Epidermal melanocyte (primary cell): Measurements from ENCODE around the gene ITGB6.
"Not testable (repeated sequence)": the region's sequence is repeated elsewhere in the genome, so short reads cannot be mapped to it uniquely, and the experiment has no call there.

Experiments used
- DNase-seq: peaks from one replicate; pipeline ENCODE4 v3.0.0; 2011; ENCODE audit warnings: low spot score; ENCODE audit not compliant: insufficient read length

The ITGB6 gene

GRCh38 chr2:160140471-160140870 lies 59.6 kb downstream of the ITGB6 start:
- DNase-seq: no peak

- DNase-seq: no peak
Measured at GRCh38 chr2:160139991-160140390, 60.1 kb downstream of the ITGB6 start.

- no peak for DNase-seq
Measured at GRCh38 chr2:160139350-160139749, 60.7 kb downstream of the ITGB6 start.

GRCh38 chr2:160138406-160138805 lies 61.7 kb downstream of the ITGB6 start:
- peak; percentile 35 for DNase-seq

- no peak for DNase-seq
Measured at GRCh38 chr2:160137464-160137863, 62.6 kb downstream of the ITGB6 start.

GRCh38 chr2:160132761-160133160 lies 67.3 kb downstream of the ITGB6 start:
- DNase-seq: no peak

GRCh38 chr2:160126756-160127155 lies 73.3 kb downstream of the ITGB6 start:
- DNase-seq: no peak

GRCh38 chr2:160126315-160126714 lies 73.8 kb downstream of the ITGB6 start:
- DNase-seq: no peak

- DNase-seq: no peak
Measured at GRCh38 chr2:160125828-160126227, 74.2 kb downstream of the ITGB6 start.

GRCh38 chr2:160125366-160125765 lies 74.7 kb downstream of the ITGB6 start:
- DNase-seq: no peak

GRCh38 chr2:160124571-160124970 lies 75.5 kb downstream of the ITGB6 start:
- DNase-seq: no peak

GRCh38 chr2:160114721-160115120 lies 85.4 kb downstream of the ITGB6 start:
- DNase-seq: not testable (repeated sequence)

- no peak for DNase-seq
Measured at GRCh38 chr2:160114020-160114419, 86.1 kb downstream of the ITGB6 start.

- DNase-seq: peak; percentile 33
Measured at GRCh38 chr2:160111951-160112798, 87.9 kb downstream of the ITGB6 start.

GRCh38 chr2:160110674-160111239 lies 89.3 kb downstream of the ITGB6 start:
- DNase-seq: no peak

GRCh38 chr2:160109939-160110673 lies 90.0 kb downstream of the ITGB6 start:
- DNase-seq: peak; percentile 43

- DNase-seq: no peak
Measured at GRCh38 chr2:160109243-160109642, 90.8 kb downstream of the ITGB6 start.

- no peak for DNase-seq
Measured at GRCh38 chr2:160108646-160109045, 91.4 kb downstream of the ITGB6 start.

GRCh38 chr2:160105366-160105765 lies 94.7 kb downstream of the ITGB6 start:
- no peak for DNase-seq

- DNase-seq: no peak
Measured at GRCh38 chr2:160104115-160104514, 96.0 kb downstream of the ITGB6 start.

GRCh38 chr2:160097326-160097725 lies 102.7 kb downstream of the ITGB6 start:
- DNase-seq: no peak

- no peak for DNase-seq
Measured at GRCh38 chr2:160096409-160096808, 103.7 kb downstream of the ITGB6 start.
